Right cardiac atrium (tissue), 5 donors: Measurements from ENCODE around the gene RAG2. TPM values are rescaled to one million over a fixed set of nuclear protein-coding genes. Genes with fewer than 3 reads are reported as not detected.
"Not testable (repeated sequence)": the region's sequence is repeated elsewhere in the genome, so short reads cannot be mapped to it uniquely, and the experiment has no call there.

Experiments
- ATAC-seq, 2 donors: fragments of 200-7000 bp; cut with Tn5 transposase; one replicate each; pipeline versions ENCODE4 v1.8.0 to v1.9.1; 2020; ENCODE audit warnings: moderate library complexity in 2 of 2, mild to moderate bottlenecking in 1 of 2
- DNase-seq, 3 donors: peaks; one replicate each; pipeline ENCODE4 v3.0.0-alpha.2; 2020
- H3K27ac ChIP-seq: one replicate; pipeline ENCODE4 v1.5.1; 2013; ENCODE audit warnings: mild to moderate bottlenecking, low read length, control low read depth, moderate library complexity
- H3K27me3 ChIP-seq: one replicate; pipeline ENCODE4 v1.6.1; 2013; ENCODE audit not compliant: control insufficient read depth, insufficient read depth
- H3K4me1 ChIP-seq: one replicate; pipeline ENCODE4 v1.6.1; 2013; ENCODE audit warnings: low read length; ENCODE audit not compliant: control insufficient read depth, insufficient read depth
- H3K4me3 ChIP-seq: one replicate; pipeline ENCODE4 v1.5.1; 2013; ENCODE audit warnings: low read length, control low read depth
- H3K9me3 ChIP-seq: one replicate; pipeline ENCODE4 v1.6.1; 2013; ENCODE audit warnings: low read length; ENCODE audit not compliant: control insufficient read depth
- WGBS: extraction: QIAGEN DNeasy Blood & Tissue Kit; methylation state at CpG from one replicate; pipeline ENCODE4 v1.1.7; 2013; 5-methylcytosine and 5-hydroxymethylcytosine counted together
- intact Hi-C, 4 donors: fragments of 100-400 bp; cut with DNase I; formaldehyde crosslinking; loops; one replicate each; pipeline versions ENCODE4 v1.11.0 to v1.14.0; 2022 to 2023
- polyA plus RNA-seq: library from polyadenylated mRNA; stranded (reverse); fragments of 200-250 nt; gene quantifications from one replicate; pipeline ENCODE4 v1.2.3, GENCODE V29; 2013
- total RNA-seq, 4 donors: library from RNA; stranded (reverse); fragmentation: NEBNext Ultra II Directional; extraction: Animal tissue kit (Norgen Biotek cat#: 25700); gene quantifications; one replicate each; pipeline ENCODE4 v1.2.1, GENCODE V29; 2021
- donor health status: healthy with polysubstance abuse.
- donor health status: DM: no; HTN: yes; CAD: no.
- donor health status: DM: no; HTN: no; CAD: no.
- donor health status: DM: no; HTN: yes; CAD: no; lungs with severe emphysema.
- donor health status: DM: yes; HTN: yes; CAD: no.

The RAG2 gene
- total and polyA plus RNA-seq, 5 donors = 0.41 TPM; not detected in 4

DNA sequence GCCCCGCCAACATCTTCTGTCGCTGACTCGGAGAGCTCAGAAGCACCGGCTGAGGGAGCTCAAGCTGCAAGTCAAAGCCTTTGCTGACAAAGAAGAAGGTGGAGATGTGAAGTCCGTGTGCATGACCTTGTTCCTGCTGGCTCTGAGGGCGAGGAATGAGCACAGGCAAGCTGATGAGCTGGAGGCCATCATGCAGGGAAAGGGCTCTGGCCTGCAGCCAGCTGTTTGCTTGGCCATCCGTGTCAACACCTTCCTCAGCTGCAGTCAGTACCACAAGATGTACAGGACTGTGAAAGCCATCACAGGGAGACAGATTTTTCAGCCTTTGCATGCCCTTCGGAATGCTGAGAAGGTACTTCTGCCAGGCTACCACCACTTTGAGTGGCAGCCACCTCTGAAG, 23.6 kb downstream of the RAG2 start:
- ATAC-seq (no peak), DNase-seq (peak in 1 of 3 donors; percentile 35)
- no peaks in the 10 kb centered on the region for H3K27me3 ChIP-seq
- H3K27ac ChIP-seq = no peak overlapping the region
- 75% methylated on average over 8 of the region's 8 CpGs for WGBS
- intact Hi-C loops = no loop called here
- H3K4me3 ChIP-seq = no peak overlapping the region
- no peaks in the 10 kb centered on the region for H3K4me1 ChIP-seq
- no peaks in the 10 kb centered on the region for H3K9me3 ChIP-seq

DNA sequence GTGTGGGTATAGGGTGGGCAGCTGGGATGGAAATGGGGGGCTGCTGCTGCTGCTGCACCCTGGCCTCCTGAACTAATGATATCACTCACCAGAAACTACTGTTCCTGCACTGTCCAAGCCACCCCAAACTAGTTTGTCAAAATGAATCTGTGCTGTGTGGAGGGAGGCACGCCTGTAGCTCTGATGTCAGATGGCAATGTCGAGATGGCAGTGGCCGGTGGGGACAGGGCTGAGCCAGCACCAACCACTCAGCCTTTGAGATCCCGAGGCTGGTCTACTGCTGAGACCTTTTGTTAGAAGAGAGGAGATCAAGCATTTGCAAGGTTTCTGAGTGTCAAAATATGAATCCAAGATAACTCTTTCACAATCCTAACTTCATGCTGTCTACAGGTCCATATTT, 28.9 kb downstream of the RAG2 start:
- ATAC-seq (no peak), DNase-seq (no peak)
- Histone ChIP-seq H3K4me1 (peaks cover 2% of the 10 kb centered on the region), H3K4me3 (no peak overlapping the region), H3K9me3 (no peaks in the 10 kb centered on the region), H3K27ac (no peak overlapping the region), H3K27me3 (no peaks in the 10 kb centered on the region)
- intact Hi-C loops = loop anchor here in 3 of 4 donors (5.0 to 10.0 kb wide), 4 partner anchors 56 to 183 kb away; no protein-coding TSS in a partner anchor
- 85% methylated on average over 4 of the region's 4 CpGs for WGBS

DNA sequence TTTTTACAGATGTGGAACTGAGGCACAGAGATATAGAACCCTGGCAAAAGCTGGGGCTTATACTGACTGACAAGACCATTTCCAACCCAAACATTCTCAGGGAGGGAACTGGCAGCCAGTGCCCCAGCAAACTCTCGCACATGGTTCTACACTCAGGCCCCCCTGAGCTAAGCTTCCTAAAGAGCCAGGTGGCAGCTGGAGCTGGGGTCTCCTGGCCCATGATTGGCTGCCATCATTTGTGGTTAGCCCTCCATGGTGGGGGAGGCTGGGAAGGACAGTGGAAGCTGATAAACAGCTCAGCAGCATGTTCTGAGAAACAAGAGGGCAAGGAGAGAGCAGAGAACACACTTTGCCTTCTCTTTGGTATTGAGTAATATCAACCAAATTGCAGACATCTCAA, 30.3 kb downstream of the RAG2 start, which contains the start of gene RAG1:
TSS of gene RAG1 (plus strand) at position 314 of the 400 bp plus-strand sequence. CDS start 5,298 bp downstream, outside the sequence.
- H3K4me1 ChIP-seq = peaks cover 2% of the 10 kb centered on the region
- WGBS = 92% methylated on average over 1 of the region's 1 CpG
- DNase-seq = no peak
- no peaks in the 10 kb centered on the region for H3K27me3 ChIP-seq
- intact Hi-C loops = loop anchor here in 3 of 4 donors (5.0 to 10.0 kb wide), 4 partner anchors 57 to 185 kb away; no protein-coding TSS in a partner anchor
- no peaks in the 10 kb centered on the region for H3K9me3 ChIP-seq
- no peak within 1 kb of the TSS for H3K4me3 ChIP-seq
- no peak for ATAC-seq
- H3K27ac ChIP-seq = no peak within 1 kb of the TSS

DNA sequence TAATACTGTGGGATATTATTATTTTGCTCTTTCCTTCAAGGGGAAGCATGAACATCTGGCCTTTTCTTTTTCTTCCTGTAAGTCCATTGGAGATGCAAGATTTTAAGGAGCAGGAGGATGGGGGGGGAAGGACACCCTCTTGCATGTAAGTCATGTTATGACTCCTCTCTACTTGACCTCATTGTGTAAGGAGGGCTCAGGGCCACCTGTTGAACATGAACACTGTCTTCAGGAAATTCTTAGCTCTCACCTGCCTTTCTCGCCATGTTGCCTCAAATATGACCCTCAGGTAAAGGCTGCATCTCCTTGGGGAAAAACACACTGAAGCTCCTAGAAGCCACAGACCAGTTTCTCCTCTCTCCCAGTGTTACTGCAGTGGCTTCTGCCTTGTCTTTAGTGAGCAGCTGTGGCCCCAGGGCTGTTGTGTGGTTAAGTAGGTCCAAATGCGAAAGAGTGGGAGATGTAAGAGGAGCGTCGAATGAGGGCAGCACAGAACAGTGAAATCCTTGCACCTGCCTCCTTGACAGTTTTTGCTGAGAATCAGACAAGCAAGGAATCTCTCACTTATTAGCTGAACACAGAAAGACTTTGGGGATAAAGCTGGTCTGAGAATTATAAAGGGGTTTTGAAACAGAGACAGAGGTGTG, 31.5 kb downstream of the RAG2 start:
- Histone ChIP-seq H3K27me3 (no peaks in the 10 kb centered on the region), H3K4me1 (peaks cover 2% of the 10 kb centered on the region), H3K9me3 (no peaks in the 10 kb centered on the region), H3K4me3 (no peak overlapping the region), H3K27ac (no peak overlapping the region)
- DNase-seq (no peak), ATAC-seq (no peak)
- 93% methylated on average over 4 of the region's 4 CpGs for WGBS
- intact Hi-C loops = loop anchor here in 3 of 4 donors (5.0 to 10.0 kb wide), 4 partner anchors 58 to 186 kb away; no protein-coding TSS in a partner anchor

DNA sequence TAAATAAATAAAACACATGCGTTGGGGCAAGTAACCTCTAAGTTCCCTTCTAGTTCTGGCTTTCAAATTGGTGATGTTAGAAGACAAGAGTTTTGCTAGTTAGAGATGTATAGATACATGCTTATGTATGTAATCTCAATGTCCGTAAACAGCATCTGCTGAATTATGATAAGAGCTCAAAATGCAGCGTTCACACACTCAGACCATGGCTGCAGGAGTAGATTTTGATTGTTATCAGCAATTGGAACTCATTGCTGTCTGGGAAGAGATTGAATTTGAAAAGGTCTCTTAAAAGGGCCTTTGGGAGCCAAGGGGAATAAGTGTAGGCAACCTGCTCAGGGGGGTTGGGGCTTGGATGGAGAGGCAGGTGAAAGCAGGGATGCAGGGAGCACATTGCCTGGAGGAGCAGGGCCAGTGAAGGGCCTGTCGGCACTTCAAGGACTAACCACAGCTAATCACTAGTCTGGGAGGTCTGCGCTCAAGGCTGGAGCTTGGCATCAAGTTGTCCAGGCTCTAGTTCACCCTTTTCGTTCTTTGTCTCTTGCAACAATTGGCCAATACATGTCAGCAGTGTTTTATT, 32.9 kb downstream of the RAG2 start:
- Histone ChIP-seq H3K27ac (no peak overlapping the region), H3K4me3 (no peak overlapping the region), H3K27me3 (no peaks in the 10 kb centered on the region), H3K4me1 (peaks cover 2% of the 10 kb centered on the region), H3K9me3 (no peaks in the 10 kb centered on the region)
- intact Hi-C loops = loop anchor here in 3 of 4 donors (5.0 to 10.0 kb wide), 4 partner anchors 60 to 187 kb away; no protein-coding TSS in a partner anchor
- 62% methylated on average over 6 of the region's 6 CpGs for WGBS
- ATAC-seq = no peak
- no peak for DNase-seq

DNA sequence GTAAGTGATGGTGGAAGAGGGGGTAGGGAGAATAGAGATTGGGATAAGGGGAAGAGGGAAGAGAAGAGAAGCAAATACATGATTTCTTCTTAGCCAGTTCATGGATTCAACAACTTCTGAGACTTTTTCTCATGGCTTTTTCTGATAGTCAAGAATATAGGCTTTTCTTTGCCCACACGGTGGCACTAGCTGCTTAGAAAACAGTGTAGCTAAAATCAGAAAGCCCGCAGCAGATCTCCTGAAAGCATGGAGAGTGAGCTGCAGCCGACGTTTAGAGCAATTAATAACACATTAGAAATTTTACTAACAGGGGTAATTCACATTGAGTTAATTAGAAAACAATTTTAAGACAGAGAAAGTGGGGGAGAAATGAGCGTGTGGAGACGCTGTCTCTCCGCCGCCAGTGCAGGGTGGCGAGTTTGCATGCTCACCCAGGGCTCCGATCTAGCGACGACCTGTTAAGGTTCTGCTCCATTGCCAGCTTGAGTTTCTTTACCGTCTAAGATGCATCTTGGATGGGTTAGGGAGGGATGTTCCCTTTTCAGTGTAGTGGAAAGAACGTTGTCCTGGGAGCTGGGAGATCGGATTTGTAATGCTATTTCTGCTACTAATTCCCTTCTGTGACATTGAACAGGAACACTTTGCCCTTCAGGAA, 33.5 kb downstream of the RAG2 start:
- 6% methylated on average over 15 of the region's 15 CpGs for WGBS
- ATAC-seq (peak; percentile 76 to 82), DNase-seq (peak in 2 of 3 donors; percentile 39 to 55)
- intact Hi-C loops = loop anchor here (5.0 to 10.0 kb wide), 5 partner anchors 60 to 188 kb away; no protein-coding TSS in a partner anchor
- Histone ChIP-seq H3K27me3 (no peaks in the 10 kb centered on the region), H3K27ac (no peak overlapping the region), H3K4me1 (peaks cover 2% of the 10 kb centered on the region), H3K9me3 (no peaks in the 10 kb centered on the region), H3K4me3 (peak overlapping the region; percentile 51)

DNA sequence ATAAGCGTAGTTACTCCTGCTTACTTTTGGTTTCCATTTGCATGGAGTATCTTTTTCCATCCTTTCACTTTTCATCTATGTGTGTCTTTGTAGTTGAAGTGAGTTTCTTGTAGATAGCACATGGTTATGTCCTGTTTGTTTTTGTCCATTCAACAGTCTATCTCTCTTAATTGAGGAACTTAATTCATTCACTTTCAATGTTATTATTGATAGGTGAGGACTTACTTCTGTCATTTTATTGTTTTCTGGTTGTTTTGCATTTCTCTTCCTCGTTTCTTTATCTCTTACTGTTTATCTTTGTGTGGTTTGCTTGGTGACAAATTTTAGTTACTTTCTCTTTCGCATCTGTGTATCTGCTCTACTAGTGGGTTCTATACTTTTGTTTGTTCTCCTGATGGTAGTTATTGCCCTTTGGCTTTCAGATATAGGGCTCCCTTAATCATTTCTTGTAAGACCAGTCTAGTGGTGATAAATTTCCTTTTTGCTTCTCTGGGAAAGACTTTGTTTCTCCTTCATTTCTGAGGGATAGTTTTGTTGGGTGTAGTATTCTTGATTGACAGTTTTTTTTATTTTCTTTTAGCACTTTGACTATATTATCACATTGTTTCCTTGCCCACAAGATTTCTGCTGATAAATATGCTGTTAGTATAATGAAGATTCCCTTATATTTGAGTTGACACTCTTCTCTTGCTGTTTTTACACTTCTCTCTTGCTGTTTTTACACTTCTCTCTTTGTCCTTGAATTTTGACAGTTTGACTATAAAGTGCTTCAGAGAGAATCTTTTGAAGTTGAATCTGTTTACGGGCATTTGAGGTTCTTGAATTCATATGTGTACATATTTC, 39.2 kb downstream of the RAG2 start:
- Histone ChIP-seq H3K9me3 (no peaks in the 10 kb centered on the region), H3K27ac (no peak overlapping the region), H3K27me3 (no peaks in the 10 kb centered on the region), H3K4me3 (no peak overlapping the region), H3K4me1 (no peaks in the 10 kb centered on the region)
- WGBS = 68% methylated on average over 4 of the region's 4 CpGs
- intact Hi-C loops = no loop called here
- DNase-seq (no peak), ATAC-seq (no peak)

DNA sequence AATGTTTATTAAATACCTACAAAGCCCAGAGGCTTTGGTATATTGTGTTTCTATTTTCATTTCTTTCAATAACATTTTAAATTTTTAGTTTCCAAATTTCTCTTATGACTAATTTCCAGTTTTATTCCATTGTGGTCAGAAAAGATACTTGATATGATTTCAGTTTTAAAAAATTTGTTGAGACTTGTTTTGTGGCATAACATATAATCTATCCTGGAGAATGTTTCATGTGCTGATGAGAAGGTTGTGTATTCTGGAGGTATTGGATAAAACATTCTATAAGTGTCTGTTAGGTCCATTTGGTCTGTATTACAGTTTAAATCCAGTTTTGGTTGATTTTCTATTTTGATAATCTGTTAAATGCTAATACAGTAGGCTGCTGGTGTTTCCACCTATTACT, 40.0 kb downstream of the RAG2 start:
- ATAC-seq = no peak
- intact Hi-C loops = no loop called here
- H3K27ac ChIP-seq = no peak overlapping the region
- no peaks in the 10 kb centered on the region for H3K27me3 ChIP-seq
- no peaks in the 10 kb centered on the region for H3K4me1 ChIP-seq
- DNase-seq = no peak
- H3K4me3 ChIP-seq = no peak overlapping the region
- H3K9me3 ChIP-seq = no peaks in the 10 kb centered on the region

DNA sequence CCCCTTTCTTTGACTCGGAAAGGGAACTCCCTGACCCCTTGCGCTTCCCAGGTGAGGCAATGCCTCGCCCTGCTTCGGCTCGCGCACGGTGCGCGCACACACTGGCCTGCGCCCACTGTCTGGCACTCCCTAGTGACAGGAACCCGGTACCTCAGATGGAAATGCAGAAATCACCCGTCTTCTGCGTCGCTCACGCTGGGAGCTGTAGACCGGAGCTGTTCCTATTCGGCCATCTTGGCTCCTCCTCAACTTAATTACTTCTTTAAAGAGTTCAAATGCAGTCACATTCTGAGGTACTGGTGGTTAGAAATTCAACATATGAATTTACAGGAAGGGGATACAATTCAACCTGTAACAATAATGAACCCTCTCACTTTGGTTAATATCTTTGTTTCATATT, 40.6 kb downstream of the RAG2 start:
- H3K27ac ChIP-seq, DNase-seq, H3K4me1 ChIP-seq, intact Hi-C loops, H3K4me3 ChIP-seq, H3K27me3 ChIP-seq, H3K9me3 ChIP-seq, ATAC-seq: not testable (repeated sequence)
- 94% methylated on average over 14 of the region's 17 CpGs for WGBS

DNA sequence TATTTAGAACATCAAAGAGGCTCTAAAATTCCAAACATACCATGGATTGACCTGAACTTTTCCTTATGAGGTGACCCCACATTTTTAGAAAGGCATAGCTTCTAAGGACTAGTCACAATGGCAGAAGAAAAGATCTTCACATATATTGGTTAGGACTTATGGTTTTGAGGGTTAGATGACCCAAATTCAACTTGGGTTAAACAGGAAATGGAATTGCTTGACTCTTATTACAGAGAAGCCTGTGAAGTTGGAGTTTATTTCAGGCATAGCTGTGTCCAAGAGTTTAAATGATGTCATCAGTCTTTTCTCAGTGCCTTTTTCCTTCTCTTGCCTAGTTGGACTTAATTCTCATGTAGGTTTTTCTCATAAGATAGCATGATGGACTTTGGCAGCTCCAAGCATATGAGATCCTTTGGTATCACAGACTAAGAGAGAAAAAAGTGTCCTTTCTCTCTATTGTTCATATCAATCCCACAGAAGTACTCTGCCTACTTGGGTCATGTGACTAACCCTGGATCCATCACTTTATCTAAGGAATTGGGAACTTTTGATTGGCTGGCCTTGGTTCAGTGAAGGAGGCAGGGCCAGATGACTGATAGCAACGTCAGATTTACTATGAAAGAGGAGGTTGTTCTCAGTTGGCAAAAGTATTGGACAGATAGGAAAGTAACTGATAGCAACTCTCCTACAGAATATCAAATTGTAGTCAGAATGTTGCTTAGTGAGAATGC, 47.5 kb downstream of the RAG2 start:
- Histone ChIP-seq H3K4me3 (no peak overlapping the region), H3K27ac (no peak overlapping the region), H3K4me1 (no peaks in the 10 kb centered on the region), H3K9me3 (no peaks in the 10 kb centered on the region), H3K27me3 (no peaks in the 10 kb centered on the region)
- intact Hi-C loops = no loop called here
- 21% methylated on average over 1 of the region's 1 CpG for WGBS
- no peak for ATAC-seq
- DNase-seq = no peak
